ENCODE results near the gene FOXP1. TPM values are rescaled to one million over a fixed set of nuclear protein-coding genes. Genes with fewer than 3 reads are reported as not detected.

Gene FOXP1
- total RNA-seq, 1 donor from 2014 or later, result 113 TPM

GRCh38 chr3:71064291-71064955 is 519.1 kb downstream of the FOXP1 start:
- TF ChIP-seq CTCF (conservative IDR thresholded peaks at IDR 0.05), result peak; percentile 46
- no peak overlapping the region for H3K4me3 Mint-ChIP-seq
- no peaks in the 10 kb centered on the region for H3K36me3 Mint-ChIP-seq
- H3K27me3 Mint-ChIP-seq, result no peaks in the 10 kb centered on the region
- peaks cover 52% of the 10 kb centered on the region for H3K4me1 Mint-ChIP-seq (ENCODE audit: unreplicated experiment)
- no peak overlapping the region for H3K27ac Mint-ChIP-seq
- DNase-seq (ENCODE audit: extremely low spot score, unreplicated experiment), result peak; percentile 82
- no peaks in the 10 kb centered on the region for H3K9me3 Mint-ChIP-seq

GRCh38 chr3:71063773-71064290 is 519.7 kb downstream of the FOXP1 start:
- Mint-ChIP-seq H3K36me3 (no peaks in the 10 kb centered on the region), H3K27ac (no peak overlapping the region), H3K27me3 (no peaks in the 10 kb centered on the region), H3K9me3 (no peaks in the 10 kb centered on the region), H3K4me1 (ENCODE audit: unreplicated experiment) (peaks cover 47% of the 10 kb centered on the region), H3K4me3 (no peak overlapping the region)
- TF ChIP-seq CTCF (conservative IDR thresholded peaks at IDR 0.05), result no peak
- no peak for DNase-seq (ENCODE audit: extremely low spot score, unreplicated experiment)

- H3K27me3 Mint-ChIP-seq, result no peaks in the 10 kb centered on the region
- H3K36me3 Mint-ChIP-seq, result no peaks in the 10 kb centered on the region
- H3K27ac Mint-ChIP-seq, result no peak overlapping the region
- no peak for DNase-seq (ENCODE audit: extremely low spot score, unreplicated experiment)
- no peaks in the 10 kb centered on the region for H3K9me3 Mint-ChIP-seq
- peaks cover 47% of the 10 kb centered on the region for H3K4me1 Mint-ChIP-seq (ENCODE audit: unreplicated experiment)
- no peak for TF ChIP-seq CTCF (conservative IDR thresholded peaks at IDR 0.05)
- no peak overlapping the region for H3K4me3 Mint-ChIP-seq
Observed at GRCh38 chr3:71062952-71063772, 520.4 kb downstream of the FOXP1 start.

- peaks cover 51% of the 10 kb centered on the region for H3K4me1 Mint-ChIP-seq (ENCODE audit: unreplicated experiment)
- H3K36me3 Mint-ChIP-seq, result no peaks in the 10 kb centered on the region
- no peaks in the 10 kb centered on the region for H3K9me3 Mint-ChIP-seq
- H3K27ac Mint-ChIP-seq, result peak overlapping the region; percentile 76
- no peak for DNase-seq (ENCODE audit: extremely low spot score, unreplicated experiment)
- no peak for TF ChIP-seq CTCF (conservative IDR thresholded peaks at IDR 0.05)
- H3K27me3 Mint-ChIP-seq, result no peaks in the 10 kb centered on the region
- no peak overlapping the region for H3K4me3 Mint-ChIP-seq
Observed at GRCh38 chr3:71062037-71062932, 521.2 kb downstream of the FOXP1 start.

- DNase-seq (ENCODE audit: extremely low spot score, unreplicated experiment), result no peak
- Mint-ChIP-seq H3K9me3 (no peaks in the 10 kb centered on the region), H3K4me3 (no peak overlapping the region), H3K36me3 (no peaks in the 10 kb centered on the region), H3K4me1 (ENCODE audit: unreplicated experiment) (peaks cover 50% of the 10 kb centered on the region), H3K27me3 (no peaks in the 10 kb centered on the region), H3K27ac (peak overlapping the region; percentile 76)
- TF ChIP-seq CTCF (conservative IDR thresholded peaks at IDR 0.05), result no peak
Observed at GRCh38 chr3:71061581-71061980, 521.9 kb downstream of the FOXP1 start.

Measured in type B pancreatic cell (in vitro differentiated cells).